ENCODE measurements around the gene TRIM56.

The TRIM56 gene

DNA sequence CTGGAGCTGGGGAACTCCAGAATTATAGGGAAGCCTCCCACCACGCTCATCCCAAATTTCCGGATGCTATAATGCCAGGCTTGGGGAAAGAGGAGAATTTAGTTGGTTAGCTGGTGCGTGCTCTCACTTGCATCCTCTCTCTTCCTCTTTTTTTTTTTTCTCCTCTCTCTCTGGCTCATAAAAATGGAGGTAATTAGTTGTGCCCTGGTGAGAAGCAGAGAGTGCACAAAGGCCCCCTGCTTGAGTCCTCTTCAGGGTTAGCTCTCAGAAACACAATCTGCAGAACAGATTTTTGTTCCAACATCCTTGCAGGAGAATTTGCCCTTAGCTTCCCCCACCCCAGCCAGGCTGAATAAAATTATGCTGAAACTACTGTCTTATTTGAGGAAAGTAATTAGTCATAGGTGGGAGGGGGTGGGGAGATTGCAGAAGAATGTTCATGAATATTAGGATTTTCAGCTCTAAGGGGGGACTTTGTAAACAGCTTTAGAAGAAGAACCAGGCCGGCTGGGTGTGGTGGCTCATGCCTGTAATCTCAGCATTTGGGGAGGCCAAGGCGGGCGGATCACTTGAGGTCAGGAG is 49.2 kb downstream of the TRIM56 start:
- no peak for FAIRE-seq

DNA sequence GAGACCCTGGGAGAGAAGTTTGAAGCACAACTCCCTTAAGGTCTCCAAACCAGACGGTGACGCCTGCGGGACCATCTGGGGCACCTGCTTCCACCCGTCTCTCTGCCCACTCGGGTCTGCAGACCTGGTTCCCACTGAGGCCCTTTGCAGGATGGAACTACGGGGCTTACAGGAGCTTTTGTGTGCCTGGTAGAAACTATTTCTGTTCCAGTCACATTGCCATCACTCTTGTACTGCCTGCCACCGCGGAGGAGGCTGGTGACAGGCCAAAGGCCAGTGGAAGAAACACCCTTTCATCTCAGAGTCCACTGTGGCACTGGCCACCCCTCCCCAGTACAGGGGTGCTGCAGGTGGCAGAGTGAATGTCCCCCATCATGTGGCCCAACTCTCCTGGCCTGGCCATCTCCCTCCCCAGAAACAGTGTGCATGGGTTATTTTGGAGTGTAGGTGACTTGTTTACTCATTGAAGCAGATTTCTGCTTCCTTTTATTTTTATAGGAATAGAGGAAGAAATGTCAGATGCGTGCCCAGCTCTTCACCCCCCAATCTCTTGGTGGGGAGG is 52.5 kb downstream of the TRIM56 start:
- FAIRE-seq = no peak

GRCh38 chr7:101138213-101138870 is 53.1 kb downstream of the TRIM56 start:
- peak; percentile 93 for FAIRE-seq

- FAIRE-seq = no peak
Observed at GRCh38 chr7:101140339-101140699, 55.0 kb downstream of the TRIM56 start.

DNA sequence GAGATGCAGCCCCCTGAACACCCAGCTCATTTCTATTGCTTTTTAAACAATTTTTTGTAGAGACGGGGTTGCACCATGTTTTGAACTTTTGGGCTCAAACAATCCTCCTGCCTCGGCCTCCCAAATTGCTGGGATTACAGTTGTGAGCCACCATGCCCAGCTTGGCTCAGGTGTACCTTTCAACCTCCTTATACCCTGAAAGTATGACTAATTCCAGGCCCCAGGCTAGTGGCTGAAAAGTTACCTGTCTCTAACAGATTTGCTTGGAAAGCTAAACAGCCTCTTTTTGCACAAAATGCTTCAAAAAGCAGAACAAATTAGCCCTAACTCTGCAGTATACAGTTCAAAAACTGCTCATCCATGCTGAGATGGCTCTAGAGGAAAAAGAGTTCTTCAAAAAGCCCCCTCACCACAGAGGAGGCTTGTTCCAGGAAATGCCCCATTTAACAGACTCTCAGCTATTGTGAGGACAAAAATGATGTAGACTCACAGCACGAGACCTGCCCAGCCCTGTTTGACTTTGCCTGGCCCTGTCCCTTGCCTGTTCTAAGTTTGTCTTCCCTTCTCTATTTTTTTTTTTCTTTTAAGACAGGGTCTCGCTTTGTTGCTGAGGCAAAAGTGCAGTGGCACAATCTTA is 55.6 kb downstream of the TRIM56 start:
- FAIRE-seq = no peak
